ENCODE results near the gene PCP2. TPM values are rescaled to one million over a fixed set of nuclear protein-coding genes. Genes with fewer than 3 reads are reported as not detected.
A peak's percentile ranks its signal among the peaks of the same experiment; 100 is the strongest.

The PCP2 gene
- total and polyA plus RNA-seq, 2 of the 13 experiments (the other 11 are each of a cell fraction or from before 2014, with no cell fraction given): 0.62 TPM; not detected in 1

- no peak for TF ChIP-seq MLXIP (CRISPR knock-in tag; IDR thresholded peaks at IDR 0.05; ENCODE audit: borderline replicate concordance)
- TF ChIP-seq HOXA3 (CRISPR knock-in tag; IDR thresholded peaks at IDR 0.05): no peak
- no peak for TF ChIP-seq SPEN (CRISPR knock-in tag; IDR thresholded peaks at IDR 0.05; ENCODE audit: low read depth)
- TF ChIP-seq FOXA1 (IDR thresholded peaks at IDR 0.05): no peak
- no peak for TF ChIP-seq FOXA1 (CRISPR knock-in tag; IDR thresholded peaks at IDR 0.05)
- no peak for TF ChIP-seq ZSCAN12 (CRISPR knock-in tag; IDR thresholded peaks at IDR 0.05)
- no peak for TF ChIP-seq GPN1 (CRISPR knock-in tag; IDR thresholded peaks at IDR 0.05; ENCODE audit: borderline replicate concordance)
- TF ChIP-seq ZNF232 (CRISPR knock-in tag; IDR thresholded peaks at IDR 0.05; ENCODE audit: borderline replicate concordance): no peak
- peak; percentile 83 for TF ChIP-seq AGO1 (IDR thresholded peaks at IDR 0.05; ENCODE audit: low read depth, low read length, poor library complexity, severe bottlenecking)
- no peak for TF ChIP-seq RFX5 (IDR thresholded peaks at IDR 0.05; ENCODE audit: low read depth, low read length)
- TF ChIP-seq NFKB2 (CRISPR knock-in tag; IDR thresholded peaks at IDR 0.05; ENCODE audit: borderline replicate concordance): no peak
- TF ChIP-seq ZNF101 (CRISPR knock-in tag; IDR thresholded peaks at IDR 0.05; ENCODE audit: borderline replicate concordance, low read depth): no peak
- no peak for TF ChIP-seq PAWR (CRISPR knock-in tag; IDR thresholded peaks at IDR 0.05; ENCODE audit: borderline replicate concordance)
- no peak for TF ChIP-seq JUND (CRISPR knock-in tag; IDR thresholded peaks at IDR 0.05)
- no peak for TF ChIP-seq MAZ (IDR thresholded peaks at IDR 0.05; ENCODE audit: borderline replicate concordance, low read depth, low read length)
- TF ChIP-seq MAZ (CRISPR knock-in tag; IDR thresholded peaks at IDR 0.05; ENCODE audit: low read depth): peak; percentile 2; the same call in 1 of the 2 replicates
- TF ChIP-seq NFAT5 (CRISPR knock-in tag; IDR thresholded peaks at IDR 0.05): no peak
- peak; percentile 26; the same call in 1 of the 2 replicates for TF ChIP-seq GABPA (IDR thresholded peaks at IDR 0.05; ENCODE audit: low read depth, low read length)
- TF ChIP-seq GABPA (CRISPR knock-in tag; IDR thresholded peaks at IDR 0.05; ENCODE audit: low read depth): no peak
- no peak for TF ChIP-seq ESRRA (CRISPR knock-in tag; IDR thresholded peaks at IDR 0.05; ENCODE audit: low read depth)
- TF ChIP-seq IRX3 (CRISPR knock-in tag; IDR thresholded peaks at IDR 0.05; ENCODE audit: borderline replicate concordance, low read depth): no peak
- TF ChIP-seq MXD3 (CRISPR knock-in tag; IDR thresholded peaks at IDR 0.05): no peak
- TF ChIP-seq KMT2A (CRISPR knock-in tag; IDR thresholded peaks at IDR 0.05): no peak
Measured at GRCh38 chr19:7596211-7596937, 37.1 kb downstream of the PCP2 start (continued).
